GM04503 (cell line): ENCODE results near the gene HCCS.
"Not testable (repeated sequence)": the region's sequence is repeated elsewhere in the genome, so short reads cannot be mapped to it uniquely, and the experiment has no call there.

Experiments
- DNase-seq: peaks from one replicate; pipeline ENCODE4 v3.0.0-alpha.2; 2012; ENCODE audit warnings: low read depth

Gene HCCS

GRCh38 chrX:11123087-11123486 lies 12.0 kb downstream of the HCCS start:
- DNase-seq = not testable (repeated sequence)

DNA sequence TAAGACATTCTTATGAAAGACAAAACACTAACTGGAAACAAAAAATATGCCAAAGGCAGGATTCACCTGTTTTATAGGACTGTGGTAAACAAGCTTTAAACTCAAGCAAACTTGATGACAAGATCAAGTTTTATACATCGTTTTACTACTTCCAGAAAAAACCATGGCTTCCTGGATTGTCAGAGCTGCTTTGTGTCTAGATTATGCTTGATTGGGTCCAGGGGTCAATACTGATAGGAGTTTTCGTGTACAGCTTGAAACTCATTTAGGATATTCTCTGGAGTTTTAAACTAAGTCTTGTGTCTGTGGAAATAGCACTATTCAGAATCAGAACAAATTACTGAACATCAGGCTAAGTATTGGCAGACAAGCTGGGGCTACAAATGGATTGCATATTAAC lies 13.0 kb downstream of the HCCS start:
- no peak for DNase-seq

DNA sequence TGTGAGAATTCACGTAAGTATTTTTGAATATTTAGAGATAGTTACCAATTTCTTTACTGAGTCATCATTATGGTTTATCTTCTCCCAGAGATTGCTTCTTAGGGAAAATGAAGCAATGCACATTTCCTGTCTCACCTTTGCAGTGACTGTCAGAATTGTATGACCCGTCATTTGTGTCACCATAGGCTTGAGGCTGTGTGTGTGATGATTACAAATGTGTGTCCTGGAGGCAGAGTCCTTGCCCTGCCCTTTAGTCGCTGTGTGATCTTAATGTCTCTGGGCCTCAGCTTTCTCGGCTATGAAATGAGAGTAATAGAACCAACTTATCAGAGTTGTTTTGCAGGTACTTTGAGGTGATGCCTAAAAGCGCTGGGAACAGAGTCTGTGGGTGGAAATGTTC lies 13.9 kb downstream of the HCCS start:
- no peak for DNase-seq

DNA sequence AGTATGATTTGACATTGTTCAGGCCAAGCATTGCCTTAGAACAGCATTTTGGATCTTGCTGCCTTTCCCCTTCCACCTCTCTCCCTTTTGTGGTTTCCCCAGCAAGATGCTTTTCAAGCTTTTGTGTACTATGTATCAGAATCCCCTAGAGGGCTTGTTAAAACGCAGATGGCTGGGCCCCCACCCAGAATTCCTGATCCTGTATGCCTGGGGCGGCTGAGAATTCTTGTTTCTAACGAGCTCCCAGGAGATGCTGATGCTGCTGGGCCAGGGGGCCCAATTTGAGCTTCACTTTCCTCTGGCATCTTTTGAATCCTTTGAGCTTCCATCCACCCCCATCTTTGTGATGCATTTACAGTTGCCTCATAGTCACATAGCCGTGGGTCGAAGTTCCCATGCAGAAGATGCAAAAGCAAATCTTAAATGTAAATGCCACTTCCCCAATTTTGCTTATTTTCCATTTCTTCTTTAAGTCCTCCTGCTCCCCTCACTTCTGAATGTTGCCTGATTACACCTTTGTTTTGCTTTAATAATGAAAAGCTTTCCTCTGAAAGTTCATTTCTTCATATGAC lies 18.5 kb downstream of the HCCS start:
- DNase-seq = no peak

DNA sequence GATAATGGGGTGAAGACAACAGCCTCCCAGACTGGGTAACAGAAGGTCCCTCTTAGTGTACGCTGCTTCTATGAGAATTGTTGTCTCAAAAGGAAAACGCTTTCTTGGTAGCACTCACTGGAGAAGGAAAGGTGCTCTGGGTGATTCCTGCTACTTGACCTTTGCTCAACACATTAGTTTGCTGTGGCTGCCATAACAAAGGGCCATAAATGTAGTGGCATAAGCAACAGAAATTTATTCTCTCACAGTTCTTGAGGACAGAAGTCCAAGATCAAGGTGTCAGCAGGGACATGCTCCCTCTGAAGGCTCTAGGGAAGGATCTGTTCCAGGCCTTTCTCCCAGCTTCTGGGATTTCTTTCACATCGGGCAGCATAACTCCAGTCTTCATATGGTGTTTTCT lies 19.0 kb downstream of the HCCS start:
- no peak for DNase-seq

DNA sequence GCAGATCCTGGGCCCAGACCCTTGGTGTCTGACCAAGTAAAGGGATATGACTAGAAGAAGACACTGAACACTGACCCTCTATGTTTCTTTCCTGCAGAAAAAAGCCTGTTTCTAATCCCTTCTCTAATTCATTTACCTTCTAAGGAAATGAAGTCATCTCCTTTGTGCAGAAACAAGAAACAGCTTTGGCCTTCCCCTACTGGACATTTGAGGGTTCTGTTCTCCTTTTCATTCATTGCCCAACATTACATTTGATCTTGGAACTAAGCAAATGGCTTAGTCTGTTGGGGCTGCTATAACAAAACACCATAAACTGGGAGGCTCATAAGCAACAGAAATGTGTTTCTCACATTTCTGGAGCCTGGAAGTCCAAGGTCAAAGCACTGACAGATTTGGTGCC lies 20.0 kb downstream of the HCCS start:
- no peak for DNase-seq

DNA sequence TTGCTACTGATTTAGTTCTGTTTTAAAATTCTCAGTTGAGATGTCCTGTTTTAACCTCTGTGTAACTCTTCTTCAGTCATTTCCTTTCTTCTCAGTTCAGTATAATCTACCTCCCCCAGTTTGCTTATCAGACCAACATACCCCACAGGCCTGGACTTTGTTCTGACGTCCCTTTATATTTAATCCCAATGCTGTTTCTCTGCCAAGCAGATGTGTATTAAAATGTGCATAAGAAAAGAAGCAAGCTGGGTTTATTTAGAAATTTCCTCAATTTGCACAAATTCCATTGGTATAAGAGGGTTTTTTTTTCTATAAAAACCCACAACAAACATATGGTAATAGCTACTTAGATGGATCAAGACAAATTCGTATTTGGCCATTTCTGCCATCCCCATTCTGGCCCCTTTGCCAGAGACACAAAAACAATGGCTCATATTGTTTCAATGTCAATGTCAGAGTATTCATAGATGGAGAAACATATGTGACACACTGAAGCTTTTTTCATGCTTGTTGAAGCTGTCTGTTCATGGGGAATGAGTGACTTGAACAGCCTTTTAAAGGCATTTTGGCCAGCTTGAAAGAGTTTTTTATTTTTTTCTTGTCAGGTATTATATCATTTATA lies 24.5 kb downstream of the HCCS start:
- no peak for DNase-seq

- peak; percentile 25 for DNase-seq
Observed at GRCh38 chrX:11137543-11138139, 26.5 kb downstream of the HCCS start.

GRCh38 chrX:11138498-11139390 lies 27.6 kb downstream of the HCCS start:
- no peak for DNase-seq

GRCh38 chrX:11143931-11144678 lies 33.0 kb downstream of the HCCS start:
- DNase-seq = peak; percentile 20

GRCh38 chrX:11146411-11146810 lies 35.3 kb downstream of the HCCS start:
- no peak for DNase-seq

DNA sequence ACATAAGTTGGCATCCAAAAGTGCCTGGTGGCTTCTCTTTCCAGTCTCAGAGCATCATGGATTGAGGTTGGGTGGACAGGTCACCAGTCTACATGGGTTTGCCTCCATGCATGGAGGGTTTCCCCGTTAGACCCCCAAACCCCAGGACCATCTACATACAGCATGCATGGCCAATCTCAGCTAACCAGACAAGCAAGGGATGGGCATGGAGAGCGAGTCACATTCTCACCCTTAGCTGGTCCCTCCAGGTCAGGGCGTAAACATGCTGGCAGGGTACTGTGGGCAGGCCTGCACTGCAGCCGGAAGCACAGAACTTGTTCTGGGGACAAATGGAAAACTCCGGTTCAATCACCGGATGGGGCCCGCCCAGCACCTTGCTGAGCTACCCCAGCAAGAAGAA lies 37.3 kb downstream of the HCCS start:
- no peak for DNase-seq

DNA sequence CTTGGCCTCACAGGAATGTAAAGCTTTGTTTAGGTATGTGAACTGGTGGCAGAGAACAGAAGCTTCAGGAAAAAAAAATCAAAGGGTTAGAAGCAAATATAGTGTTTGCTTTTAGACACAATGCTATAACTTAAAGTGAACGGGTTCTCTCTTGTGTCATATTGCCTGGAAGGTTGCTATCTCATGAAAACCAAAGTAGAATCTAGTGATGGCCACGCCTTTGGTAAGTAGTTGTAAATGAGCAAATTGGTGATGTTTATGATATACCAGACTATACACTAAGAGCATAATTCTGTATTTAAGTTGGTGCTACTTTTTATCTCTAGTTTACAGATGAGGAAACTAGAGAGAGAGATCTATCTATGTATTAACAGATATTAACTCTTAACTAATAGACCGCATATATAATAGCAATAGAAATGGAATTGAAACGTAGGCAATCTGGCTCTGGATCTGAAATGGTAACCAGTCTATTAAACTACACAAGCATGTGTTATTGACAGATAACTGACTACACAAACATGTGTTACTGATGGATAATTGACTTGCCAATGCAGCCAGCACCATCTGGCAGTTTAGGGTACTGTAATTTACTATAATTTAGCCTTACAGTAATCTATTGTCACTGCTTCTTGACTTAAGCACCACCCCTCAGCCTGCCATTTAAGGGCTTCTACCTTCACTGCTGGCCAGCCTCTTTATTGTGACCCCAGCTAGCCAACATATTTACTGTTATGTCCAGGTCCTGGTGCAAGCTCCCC lies 40.8 kb downstream of the HCCS start:
- DNase-seq = no peak

DNA sequence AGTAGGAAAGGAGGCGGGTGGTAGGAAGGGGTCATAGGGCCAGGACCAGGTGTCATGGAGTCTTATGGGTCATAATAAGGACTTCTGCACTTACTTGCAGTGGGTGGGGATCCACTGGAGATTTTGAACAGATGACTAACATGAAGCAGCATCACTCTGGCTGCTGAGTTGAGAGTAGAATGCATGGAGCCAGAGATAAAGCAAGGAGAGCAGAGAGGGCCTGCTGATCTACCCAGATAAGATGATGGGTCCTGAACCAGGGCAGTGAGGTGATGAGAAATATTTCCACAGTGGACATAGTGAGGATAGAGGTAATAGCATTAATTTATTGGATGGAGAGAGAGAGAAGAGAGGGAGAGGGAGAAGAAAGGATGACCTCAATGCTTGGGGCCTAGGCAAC lies 48.0 kb downstream of the HCCS start:
- DNase-seq = no peak

DNA sequence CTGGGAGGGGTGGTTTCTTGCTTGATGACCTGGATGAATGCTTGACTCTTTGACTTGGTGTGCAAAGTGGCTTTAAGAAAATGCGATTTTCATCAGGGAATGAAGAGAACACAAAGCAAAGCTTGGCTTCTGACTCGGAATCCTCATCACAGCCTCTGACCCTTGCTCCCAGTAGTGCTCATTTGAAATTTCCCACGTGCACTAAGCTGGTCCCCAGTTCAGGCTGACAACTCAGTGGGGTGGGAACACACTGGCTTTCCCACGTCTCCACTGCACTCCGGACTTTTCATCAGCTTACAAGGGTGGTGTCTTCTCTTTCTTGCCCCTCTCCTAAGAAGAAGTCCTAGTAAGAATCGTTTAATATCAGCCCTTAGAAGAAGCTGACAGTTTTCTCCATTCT lies 53.3 kb downstream of the HCCS start:
- no peak for DNase-seq

GRCh38 chrX:11171956-11172355 lies 60.8 kb downstream of the HCCS start:
- DNase-seq = no peak

DNA sequence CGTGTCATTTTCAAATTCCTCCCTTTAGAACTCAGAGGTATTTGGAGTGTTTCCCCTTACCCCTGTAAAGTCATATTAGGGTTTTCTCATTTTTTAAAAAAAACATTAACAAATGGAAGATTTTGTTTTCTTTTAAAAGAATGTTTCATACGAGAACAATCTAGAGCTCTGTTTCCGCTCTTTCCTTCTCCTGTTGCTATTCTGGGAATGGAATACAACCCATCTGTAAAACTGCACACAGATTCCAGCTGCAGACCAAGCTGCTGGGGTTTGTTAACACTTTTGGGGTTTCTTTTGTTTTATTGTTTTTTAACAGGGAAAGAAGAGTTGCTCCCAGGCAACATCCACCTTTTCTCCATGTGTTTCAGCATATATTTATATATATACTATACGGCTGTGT lies 61.3 kb downstream of the HCCS start:
- DNase-seq = no peak
